ENCODE measurements around the gene KCTD16.

Gene KCTD16

GRCh38 chr5:144210655-144211054 lies 40.0 kb downstream of the KCTD16 start:
- DNase-seq, result no peak

GRCh38 chr5:144219869-144220268 lies 49.2 kb downstream of the KCTD16 start:
- DNase-seq, result no peak

- DNase-seq, result no peak
Observed at GRCh38 chr5:144227363-144227999, 56.8 kb downstream of the KCTD16 start.

GRCh38 chr5:144230806-144231205 lies 60.1 kb downstream of the KCTD16 start:
- DNase-seq, result no peak

GRCh38 chr5:144232285-144232684 lies 61.6 kb downstream of the KCTD16 start:
- no peak for DNase-seq

- no peak for DNase-seq
Observed at GRCh38 chr5:144236499-144236898, 65.8 kb downstream of the KCTD16 start.

GRCh38 chr5:144237851-144238250 lies 67.2 kb downstream of the KCTD16 start:
- no peak for DNase-seq

GRCh38 chr5:144247131-144247530 lies 76.5 kb downstream of the KCTD16 start:
- DNase-seq, result no peak

- no peak for DNase-seq
Observed at GRCh38 chr5:144248015-144248414, 77.3 kb downstream of the KCTD16 start.

GRCh38 chr5:144249755-144250464 lies 79.2 kb downstream of the KCTD16 start:
- DNase-seq, result no peak

- DNase-seq, result no peak
Observed at GRCh38 chr5:144254552-144254951, 83.9 kb downstream of the KCTD16 start.

GRCh38 chr5:144260121-144260520 lies 89.4 kb downstream of the KCTD16 start:
- no peak for DNase-seq

GRCh38 chr5:144265643-144266247 lies 95.1 kb downstream of the KCTD16 start:
- no peak for DNase-seq

- DNase-seq, result no peak
Observed at GRCh38 chr5:144267961-144268513, 97.4 kb downstream of the KCTD16 start.

- DNase-seq, result no peak
Observed at GRCh38 chr5:144273232-144274027, 102.8 kb downstream of the KCTD16 start.

- no peak for DNase-seq
Observed at GRCh38 chr5:144275329-144275728, 104.7 kb downstream of the KCTD16 start.

GRCh38 chr5:144276034-144276822 lies 105.6 kb downstream of the KCTD16 start:
- DNase-seq, result no peak

GRCh38 chr5:144281784-144282183 lies 111.1 kb downstream of the KCTD16 start:
- no peak for DNase-seq

GRCh38 chr5:144284036-144284435 lies 113.4 kb downstream of the KCTD16 start:
- DNase-seq, result no peak

- DNase-seq, result no peak
Observed at GRCh38 chr5:144284931-144285502, 114.3 kb downstream of the KCTD16 start.

GRCh38 chr5:144289277-144289676 lies 118.6 kb downstream of the KCTD16 start:
- DNase-seq, result no peak

GRCh38 chr5:144292029-144292428 lies 121.4 kb downstream of the KCTD16 start:
- DNase-seq, result no peak

Measured in activated T-cell treated with anti-CD3 and anti-CD28 coated beads for 4 hours (primary cell).